Measurements from ENCODE around the gene MAD1L1. TPM values are rescaled to one million over a fixed set of nuclear protein-coding genes. Genes with fewer than 3 reads are reported as not detected.
"Not testable (repeated sequence)": the region's sequence is repeated elsewhere in the genome, so short reads cannot be mapped to it uniquely, and the experiment has no call there.

Gene MAD1L1
- total and polyA plus RNA-seq, 2 of the 13 experiments (the other 11 are each of a cell fraction or from before 2014, with no cell fraction given): 17.4 to 64.7 TPM

DNA sequence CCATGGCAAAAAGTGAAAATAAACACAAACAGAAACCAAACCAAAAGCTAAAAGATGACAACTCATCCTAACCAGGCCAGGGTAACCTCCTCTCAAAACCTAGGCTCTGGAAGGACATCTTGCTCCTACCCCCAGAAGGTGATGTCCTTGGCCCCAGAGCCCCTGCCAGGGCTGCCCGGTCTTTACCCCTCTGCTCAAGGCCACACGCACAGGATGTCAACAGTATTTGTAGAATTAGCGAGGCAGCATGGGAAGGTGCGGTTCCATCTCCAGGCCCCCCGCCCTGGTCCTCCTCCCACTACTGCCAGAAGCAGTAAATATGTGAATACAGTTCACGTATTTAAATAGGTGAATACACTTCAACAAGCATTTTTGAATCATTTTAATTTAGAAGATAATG lies 356.1 kb downstream of the MAD1L1 start (continued):
- TF ChIP-seq, protein P1, sequence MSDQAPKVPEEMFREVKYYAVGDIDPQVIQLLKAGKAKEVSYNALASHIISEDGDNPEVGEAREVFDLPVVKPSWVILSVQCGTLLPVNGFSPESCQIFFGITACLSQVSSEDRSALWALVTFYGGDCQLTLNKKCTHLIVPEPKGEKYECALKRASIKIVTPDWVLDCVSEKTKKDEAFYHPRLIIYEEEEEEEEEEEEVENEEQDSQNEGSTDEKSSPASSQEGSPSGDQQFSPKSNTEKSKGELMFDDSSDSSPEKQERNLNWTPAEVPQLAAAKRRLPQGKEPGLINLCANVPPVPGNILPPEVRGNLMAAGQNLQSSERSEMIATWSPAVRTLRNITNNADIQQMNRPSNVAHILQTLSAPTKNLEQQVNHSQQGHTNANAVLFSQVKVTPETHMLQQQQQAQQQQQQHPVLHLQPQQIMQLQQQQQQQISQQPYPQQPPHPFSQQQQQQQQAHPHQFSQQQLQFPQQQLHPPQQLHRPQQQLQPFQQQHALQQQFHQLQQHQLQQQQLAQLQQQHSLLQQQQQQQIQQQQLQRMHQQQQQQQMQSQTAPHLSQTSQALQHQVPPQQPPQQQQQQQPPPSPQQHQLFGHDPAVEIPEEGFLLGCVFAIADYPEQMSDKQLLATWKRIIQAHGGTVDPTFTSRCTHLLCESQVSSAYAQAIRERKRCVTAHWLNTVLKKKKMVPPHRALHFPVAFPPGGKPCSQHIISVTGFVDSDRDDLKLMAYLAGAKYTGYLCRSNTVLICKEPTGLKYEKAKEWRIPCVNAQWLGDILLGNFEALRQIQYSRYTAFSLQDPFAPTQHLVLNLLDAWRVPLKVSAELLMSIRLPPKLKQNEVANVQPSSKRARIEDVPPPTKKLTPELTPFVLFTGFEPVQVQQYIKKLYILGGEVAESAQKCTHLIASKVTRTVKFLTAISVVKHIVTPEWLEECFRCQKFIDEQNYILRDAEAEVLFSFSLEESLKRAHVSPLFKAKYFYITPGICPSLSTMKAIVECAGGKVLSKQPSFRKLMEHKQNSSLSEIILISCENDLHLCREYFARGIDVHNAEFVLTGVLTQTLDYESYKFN (CRISPR knock-in tag; conservative IDR thresholded peaks at IDR 0.05): peak; percentile 51
- peak; percentile 80 for TF ChIP-seq RXRB (CRISPR knock-in tag; IDR thresholded peaks at IDR 0.05; ENCODE audit: borderline replicate concordance)
- peak; percentile 69; the same call in 1 of the 2 replicates for TF ChIP-seq GATAD2A (CRISPR knock-in tag; IDR thresholded peaks at IDR 0.05)
- peak; percentile 61 for TF ChIP-seq NR2F6 (IDR thresholded peaks at IDR 0.05)
- TF ChIP-seq NR2F6 (CRISPR knock-in tag; IDR thresholded peaks at IDR 0.05): peak; percentile 80
- TF ChIP-seq, protein P2, sequence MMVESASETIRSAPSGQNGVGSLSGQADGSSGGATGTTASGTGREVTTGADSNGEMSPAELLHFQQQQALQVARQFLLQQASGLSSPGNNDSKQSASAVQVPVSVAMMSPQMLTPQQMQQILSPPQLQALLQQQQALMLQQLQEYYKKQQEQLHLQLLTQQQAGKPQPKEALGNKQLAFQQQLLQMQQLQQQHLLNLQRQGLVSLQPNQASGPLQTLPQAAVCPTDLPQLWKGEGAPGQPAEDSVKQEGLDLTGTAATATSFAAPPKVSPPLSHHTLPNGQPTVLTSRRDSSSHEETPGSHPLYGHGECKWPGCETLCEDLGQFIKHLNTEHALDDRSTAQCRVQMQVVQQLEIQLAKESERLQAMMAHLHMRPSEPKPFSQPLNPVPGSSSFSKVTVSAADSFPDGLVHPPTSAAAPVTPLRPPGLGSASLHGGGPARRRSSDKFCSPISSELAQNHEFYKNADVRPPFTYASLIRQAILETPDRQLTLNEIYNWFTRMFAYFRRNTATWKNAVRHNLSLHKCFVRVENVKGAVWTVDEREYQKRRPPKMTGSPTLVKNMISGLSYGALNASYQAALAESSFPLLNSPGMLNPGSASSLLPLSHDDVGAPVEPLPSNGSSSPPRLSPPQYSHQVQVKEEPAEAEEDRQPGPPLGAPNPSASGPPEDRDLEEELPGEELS (CRISPR knock-in tag; IDR thresholded peaks at IDR 0.05): peak; percentile 57
- TF ChIP-seq DPF2 (CRISPR knock-in tag; IDR thresholded peaks at IDR 0.05; ENCODE audit: borderline replicate concordance, low read depth): peak; percentile 34; the same call in 1 of the 2 replicates
- not testable (repeated sequence) for TF ChIP-seq FOXA1, FOXP1 (IDR thresholded peaks at IDR 0.05)
- peak; percentile 45; the same call in 1 of the 2 replicates for TF ChIP-seq FOXA1 (CRISPR knock-in tag; IDR thresholded peaks at IDR 0.05)
- peak; percentile 17; the same call in 1 of the 2 replicates for TF ChIP-seq HMG20A (CRISPR knock-in tag; IDR thresholded peaks at IDR 0.05; ENCODE audit: borderline replicate concordance)
- peak; percentile 32; the same call in 1 of the 2 replicates for TF ChIP-seq HDAC2 (CRISPR knock-in tag; IDR thresholded peaks at IDR 0.05)
- 0 out of 2 replicates have a peak, but pooled peaks have one; percentile 40 for TF ChIP-seq SP5 (CRISPR knock-in tag; IDR thresholded peaks at IDR 0.05; ENCODE audit: borderline replicate concordance, low read depth)
- 0 out of 2 replicates have a peak, but pooled peaks have one; percentile 47 for TF ChIP-seq HDAC1 (CRISPR knock-in tag; IDR thresholded peaks at IDR 0.05)
- TF ChIP-seq MYC (CRISPR knock-in tag; IDR thresholded peaks at IDR 0.05; ENCODE audit: borderline replicate concordance): peak; percentile 32; the same call in 1 of the 2 replicates
- peak; percentile 83 for TF ChIP-seq HNF4A (CRISPR knock-in tag; IDR thresholded peaks at IDR 0.05)
- 0 out of 2 replicates have a peak, but pooled peaks have one; percentile 23 for TF ChIP-seq KDM6A (CRISPR knock-in tag; IDR thresholded peaks at IDR 0.05; ENCODE audit: low read depth)
- 0 out of 2 replicates have a peak, but pooled peaks have one; percentile 7 for TF ChIP-seq TCF7 (IDR thresholded peaks at IDR 0.05; ENCODE audit: low read depth)
- peak; percentile 86 for TF ChIP-seq MED1 (CRISPR knock-in tag; IDR thresholded peaks at IDR 0.05)
- TF ChIP-seq FOXP1 (CRISPR knock-in tag; IDR thresholded peaks at IDR 0.05): peak; percentile 54
- peak; percentile 67 for TF ChIP-seq NCOA2 (CRISPR knock-in tag; IDR thresholded peaks at IDR 0.05)
- TF ChIP-seq, protein P3, sequence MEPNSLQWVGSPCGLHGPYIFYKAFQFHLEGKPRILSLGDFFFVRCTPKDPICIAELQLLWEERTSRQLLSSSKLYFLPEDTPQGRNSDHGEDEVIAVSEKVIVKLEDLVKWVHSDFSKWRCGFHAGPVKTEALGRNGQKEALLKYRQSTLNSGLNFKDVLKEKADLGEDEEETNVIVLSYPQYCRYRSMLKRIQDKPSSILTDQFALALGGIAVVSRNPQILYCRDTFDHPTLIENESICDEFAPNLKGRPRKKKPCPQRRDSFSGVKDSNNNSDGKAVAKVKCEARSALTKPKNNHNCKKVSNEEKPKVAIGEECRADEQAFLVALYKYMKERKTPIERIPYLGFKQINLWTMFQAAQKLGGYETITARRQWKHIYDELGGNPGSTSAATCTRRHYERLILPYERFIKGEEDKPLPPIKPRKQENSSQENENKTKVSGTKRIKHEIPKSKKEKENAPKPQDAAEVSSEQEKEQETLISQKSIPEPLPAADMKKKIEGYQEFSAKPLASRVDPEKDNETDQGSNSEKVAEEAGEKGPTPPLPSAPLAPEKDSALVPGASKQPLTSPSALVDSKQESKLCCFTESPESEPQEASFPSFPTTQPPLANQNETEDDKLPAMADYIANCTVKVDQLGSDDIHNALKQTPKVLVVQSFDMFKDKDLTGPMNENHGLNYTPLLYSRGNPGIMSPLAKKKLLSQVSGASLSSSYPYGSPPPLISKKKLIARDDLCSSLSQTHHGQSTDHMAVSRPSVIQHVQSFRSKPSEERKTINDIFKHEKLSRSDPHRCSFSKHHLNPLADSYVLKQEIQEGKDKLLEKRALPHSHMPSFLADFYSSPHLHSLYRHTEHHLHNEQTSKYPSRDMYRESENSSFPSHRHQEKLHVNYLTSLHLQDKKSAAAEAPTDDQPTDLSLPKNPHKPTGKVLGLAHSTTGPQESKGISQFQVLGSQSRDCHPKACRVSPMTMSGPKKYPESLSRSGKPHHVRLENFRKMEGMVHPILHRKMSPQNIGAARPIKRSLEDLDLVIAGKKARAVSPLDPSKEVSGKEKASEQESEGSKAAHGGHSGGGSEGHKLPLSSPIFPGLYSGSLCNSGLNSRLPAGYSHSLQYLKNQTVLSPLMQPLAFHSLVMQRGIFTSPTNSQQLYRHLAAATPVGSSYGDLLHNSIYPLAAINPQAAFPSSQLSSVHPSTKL (CRISPR knock-in tag; IDR thresholded peaks at IDR 0.05): peak; percentile 73
- TF ChIP-seq FOXA3 (CRISPR knock-in tag; IDR thresholded peaks at IDR 0.05): peak; percentile 73
- peak; percentile 41; the same call in 1 of the 2 replicates for TF ChIP-seq SAP130 (CRISPR knock-in tag; IDR thresholded peaks at IDR 0.05; ENCODE audit: low read depth)
- peak; percentile 62; the same call in 1 of the 2 replicates for TF ChIP-seq ZNF263 (CRISPR knock-in tag; IDR thresholded peaks at IDR 0.05)

Data from HepG2 (cell line).